Breast epithelium (tissue), 4 donors: ENCODE measurements around the gene ARHGAP18. TPM values are rescaled to one million over a fixed set of nuclear protein-coding genes. Genes with fewer than 3 reads are reported as not detected.

Experiments
- DNase-seq, 2 donors: peaks; one replicate each; pipeline ENCODE4 v3.0.0-alpha.2; 2019; ENCODE audit warnings: low spot score in 2 of 2
- H3K27ac ChIP-seq, 2 donors: fragments of 200-600 bp; sonication (generic) in 1 of 2; one replicate each; pipeline ENCODE4 v1.5.1; 2016 to 2019; ENCODE audit warnings: mild to moderate bottlenecking in 1 of 2
- H3K27me3 ChIP-seq, 2 donors: fragments of 200-600 bp; sonication (generic) in 1 of 2; one replicate each; pipeline versions ENCODE4 v1.5.1 to v1.6.0; 2017 to 2019; ENCODE audit warnings: control low read depth in 1 of 2, mild to moderate bottlenecking in 1 of 2
- H3K36me3 ChIP-seq: fragments of 200-600 bp; one replicate; pipeline ENCODE4 v1.5.1; 2019
- H3K4me1 ChIP-seq, 2 donors: fragments of 200-600 bp; sonication (generic); one replicate each; pipeline ENCODE4 v1.5.1; 2016 to 2019; ENCODE audit warnings: control low read depth in 1 of 2
- H3K4me3 ChIP-seq, 3 donors: fragments of 200-600 bp; sonication (generic); 1 replicate in 2 of 3; 2 replicates in 1 of 3; pipeline ENCODE4 v1.5.1; 2016 to 2019; ENCODE audit warnings: mild to moderate bottlenecking in 3 of 3, moderate library complexity in 2 of 3
- H3K9me3 ChIP-seq, 2 donors: fragments of 200-600 bp; sonication (generic) in 1 of 2; one replicate each; pipeline ENCODE4 v1.5.1; 2016 to 2019; ENCODE audit warnings: control low read depth in 1 of 2
- POLR2A ChIP-seq: fragments of 450-650 bp; IDR thresholded peaks from one replicate; pipeline ENCODE4 v1.6.1; 2016; ENCODE audit warnings: antibody characterized with exemption, mild to moderate bottlenecking, moderate library complexity
- POLR2AphosphoS5 ChIP-seq, 3 donors: sonication (generic); formaldehyde crosslinking; IDR thresholded peaks; one replicate each; pipeline ENCODE4 v1.6.1; 2017; ENCODE audit warnings: antibody characterized with exemption in 3 of 3
- intact Hi-C: fragments of 100-400 bp; cut with DNase I; formaldehyde crosslinking; loops from one replicate; pipeline ENCODE4 v1.15.1; 2023; ENCODE audit warnings: low total_unique reads
- total RNA-seq, 3 donors: library from RNA; depleted of rRNA; stranded (reverse); fragments of >200 nt; gene quantifications; one replicate each; pipeline ENCODE4 v1.1.0, GENCODE V29; 2016
- TF ChIP-seq, protein P1 (sequence below), 3 donors: fragments of 450-650 bp; IDR thresholded peaks; one replicate each; pipeline ENCODE4 v1.5.1; 2016 to 2017; ENCODE audit warnings: antibody characterized with exemption in 3 of 3, mild to moderate bottlenecking in 3 of 3, moderate library complexity in 3 of 3

The ARHGAP18 gene
- total RNA-seq, 3 donors from 2014 or later, result 14.7 to 28.7 (median 24.8) TPM

DNA sequence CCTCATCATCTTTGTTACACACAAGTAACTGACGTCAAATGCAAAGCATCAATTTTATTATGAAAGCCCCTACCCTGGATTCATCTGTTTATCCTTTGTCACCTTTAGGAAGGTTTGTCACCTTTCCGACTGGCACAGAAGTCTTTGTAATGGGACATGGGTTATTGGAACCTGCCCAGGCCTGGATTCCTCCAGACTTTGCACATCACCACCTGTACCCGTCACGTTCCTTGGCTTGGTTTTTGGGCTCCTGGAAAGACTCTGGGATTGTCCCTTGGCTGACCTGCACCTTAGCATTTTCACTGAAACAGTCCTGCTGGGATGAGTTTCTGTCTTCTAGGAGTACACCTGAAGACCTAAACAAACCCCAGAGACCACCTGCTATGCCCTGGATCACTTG, 15.4 kb upstream of the ARHGAP18 start:
- TF ChIP-seq POLR2AphosphoS5 (IDR thresholded peaks at IDR 0.05), result no peak
- TF ChIP-seq, protein P1, sequence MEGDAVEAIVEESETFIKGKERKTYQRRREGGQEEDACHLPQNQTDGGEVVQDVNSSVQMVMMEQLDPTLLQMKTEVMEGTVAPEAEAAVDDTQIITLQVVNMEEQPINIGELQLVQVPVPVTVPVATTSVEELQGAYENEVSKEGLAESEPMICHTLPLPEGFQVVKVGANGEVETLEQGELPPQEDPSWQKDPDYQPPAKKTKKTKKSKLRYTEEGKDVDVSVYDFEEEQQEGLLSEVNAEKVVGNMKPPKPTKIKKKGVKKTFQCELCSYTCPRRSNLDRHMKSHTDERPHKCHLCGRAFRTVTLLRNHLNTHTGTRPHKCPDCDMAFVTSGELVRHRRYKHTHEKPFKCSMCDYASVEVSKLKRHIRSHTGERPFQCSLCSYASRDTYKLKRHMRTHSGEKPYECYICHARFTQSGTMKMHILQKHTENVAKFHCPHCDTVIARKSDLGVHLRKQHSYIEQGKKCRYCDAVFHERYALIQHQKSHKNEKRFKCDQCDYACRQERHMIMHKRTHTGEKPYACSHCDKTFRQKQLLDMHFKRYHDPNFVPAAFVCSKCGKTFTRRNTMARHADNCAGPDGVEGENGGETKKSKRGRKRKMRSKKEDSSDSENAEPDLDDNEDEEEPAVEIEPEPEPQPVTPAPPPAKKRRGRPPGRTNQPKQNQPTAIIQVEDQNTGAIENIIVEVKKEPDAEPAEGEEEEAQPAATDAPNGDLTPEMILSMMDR (IDR thresholded peaks at IDR 0.05), result no peak
- no peak for TF ChIP-seq POLR2A
- intact Hi-C loops, result loop anchor here (5.0 kb wide), 1 partner anchor 128 kb away; no protein-coding TSS in a partner anchor
- Histone ChIP-seq H3K4me1 (no peaks in the 10 kb centered on the region), H3K9me3 (no peaks in the 10 kb centered on the region), H3K36me3 (no peaks in the 10 kb centered on the region), H3K27me3 (no peaks in the 10 kb centered on the region), H3K4me3 (no peak overlapping the region), H3K27ac (no peak overlapping the region)
- DNase-seq, result no peak

DNA sequence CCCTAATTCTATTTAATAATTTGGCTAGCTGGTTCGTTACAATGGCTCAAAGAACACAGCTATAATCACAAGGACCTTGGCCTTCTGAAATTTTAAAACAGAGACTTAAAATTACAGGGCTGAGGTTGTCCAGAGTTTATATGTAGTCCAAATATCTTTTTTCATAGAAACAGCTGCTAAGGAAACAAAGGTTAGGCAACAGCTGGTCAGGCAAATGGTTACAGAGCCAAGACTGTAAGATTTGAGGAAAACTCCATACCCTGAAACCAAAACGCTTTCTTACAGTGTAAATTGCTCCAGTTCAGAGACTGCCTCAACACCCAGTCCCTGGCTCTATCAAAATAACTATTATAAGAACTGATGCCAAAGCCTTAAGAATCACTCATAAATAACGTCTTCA, 9.7 kb upstream of the ARHGAP18 start:
- DNase-seq, result no peak
- Histone ChIP-seq H3K4me3 (no peak overlapping the region), H3K36me3 (no peaks in the 10 kb centered on the region), H3K27ac (no peak overlapping the region), H3K4me1 (no peaks in the 10 kb centered on the region), H3K27me3 (no peaks in the 10 kb centered on the region), H3K9me3 (no peaks in the 10 kb centered on the region)
- TF ChIP-seq, protein P1 (IDR thresholded peaks at IDR 0.05), result no peak
- TF ChIP-seq POLR2AphosphoS5 (IDR thresholded peaks at IDR 0.05) (no peak), POLR2A (no peak)
- intact Hi-C loops, result no loop called here

DNA sequence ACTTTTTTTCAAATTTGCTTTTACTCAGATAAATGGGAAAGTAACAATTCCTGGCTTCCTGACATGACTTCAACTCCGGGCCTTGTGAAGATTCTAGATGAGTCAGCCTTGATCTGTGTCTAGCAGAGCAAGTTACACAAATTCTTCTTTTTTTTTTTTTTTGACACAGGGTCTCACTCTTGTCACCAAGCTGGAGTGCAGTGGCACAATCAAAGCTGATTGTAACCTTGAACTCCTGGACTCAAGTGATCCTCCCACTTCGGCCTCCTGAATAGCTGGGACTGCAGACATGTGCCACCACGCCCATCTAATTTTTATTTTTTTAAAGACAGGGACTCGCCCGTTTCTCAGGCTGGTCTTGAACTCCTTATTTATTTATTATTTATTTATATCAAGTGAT, 7.3 kb upstream of the ARHGAP18 start:
- Histone ChIP-seq H3K36me3 (no peaks in the 10 kb centered on the region), H3K9me3 (no peaks in the 10 kb centered on the region), H3K4me1 (no peaks in the 10 kb centered on the region), H3K4me3 (no peak overlapping the region), H3K27me3 (no peaks in the 10 kb centered on the region), H3K27ac (no peak overlapping the region)
- no peak for DNase-seq
- intact Hi-C loops, result no loop called here
- TF ChIP-seq, protein P1 (IDR thresholded peaks at IDR 0.05), result no peak
- TF ChIP-seq POLR2AphosphoS5 (IDR thresholded peaks at IDR 0.05) (no peak), POLR2A (no peak)

DNA sequence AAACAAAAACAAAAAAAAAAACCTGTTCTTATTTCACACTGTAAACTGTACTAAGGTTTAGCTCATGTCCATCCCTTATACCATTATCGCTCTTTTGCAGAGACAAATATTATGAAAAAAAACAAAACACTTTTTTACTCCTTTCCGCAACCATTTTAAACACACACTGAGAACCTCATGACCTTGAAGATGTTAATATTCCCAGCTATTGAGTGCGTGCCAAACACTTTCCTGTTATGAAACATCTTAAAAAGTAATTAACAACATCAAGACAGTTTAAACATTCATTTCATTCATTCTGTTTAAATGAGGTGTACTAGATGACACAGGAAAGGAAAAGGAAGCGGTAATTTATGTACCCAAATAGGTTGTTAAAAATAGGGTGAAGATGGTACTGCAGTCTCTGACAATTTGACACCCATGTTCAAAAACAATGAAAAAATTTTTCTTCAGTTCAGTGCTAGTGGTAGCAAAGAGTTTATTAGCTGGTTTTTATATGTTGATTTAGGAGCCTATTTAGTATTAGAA, 3.9 kb upstream of the ARHGAP18 start:
- DNase-seq, result no peak
- H3K36me3 ChIP-seq, result no peaks in the 10 kb centered on the region
- no peaks in the 10 kb centered on the region for H3K9me3 ChIP-seq
- H3K27ac ChIP-seq, result no peak overlapping the region
- H3K4me3 ChIP-seq, result no peak overlapping the region
- TF ChIP-seq POLR2AphosphoS5 (IDR thresholded peaks at IDR 0.05) (no peak), POLR2A (no peak)
- TF ChIP-seq, protein P1 (IDR thresholded peaks at IDR 0.05), result no peak
- H3K27me3 ChIP-seq, result no peaks in the 10 kb centered on the region
- H3K4me1 ChIP-seq, result peaks cover 0 to 2% of the 10 kb centered on the region in 2 donors
- intact Hi-C loops, result no loop called here

DNA sequence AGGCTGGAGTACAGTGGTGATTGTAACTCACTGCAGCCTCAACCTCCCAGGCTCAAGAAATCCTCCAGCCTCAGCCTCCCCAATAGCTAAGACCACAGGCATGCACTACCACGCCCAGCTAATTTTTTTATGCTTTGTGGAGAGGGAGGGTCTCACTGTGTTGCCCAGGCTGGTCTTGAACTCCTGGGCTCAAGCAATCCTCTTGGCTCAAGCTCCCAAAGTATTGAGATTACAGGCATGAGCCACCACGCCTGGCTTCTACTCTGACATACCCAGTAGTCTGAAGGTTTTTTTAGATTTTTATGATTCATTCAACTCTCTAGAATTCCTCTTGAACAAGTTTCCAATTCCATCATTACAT, 1.3 kb upstream of the ARHGAP18 start:
- TF ChIP-seq, protein P1 (IDR thresholded peaks at IDR 0.05), result no peak
- TF ChIP-seq POLR2A (no peak), POLR2AphosphoS5 (IDR thresholded peaks at IDR 0.05) (no peak)
- intact Hi-C loops, result no loop called here
- no peak for DNase-seq
- peaks cover 0 to 13% of the 10 kb centered on the region in 2 donors for H3K4me1 ChIP-seq
- no peaks in the 10 kb centered on the region for H3K27me3 ChIP-seq
- no peak overlapping the region for H3K27ac ChIP-seq
- no peak overlapping the region for H3K4me3 ChIP-seq
- no peaks in the 10 kb centered on the region for H3K9me3 ChIP-seq
- H3K36me3 ChIP-seq, result no peaks in the 10 kb centered on the region
